NCI-H226 (cell line): ENCODE results near the gene MYBPH.
A peak's percentile ranks its signal among the peaks of the same experiment; 100 is the strongest.

ENCODE experiments used
- DNase-seq: peaks from one replicate; pipeline ENCODE4 v3.0.0-alpha.2; 2015

Gene MYBPH

GRCh38 chr1:203199816-203200571 lies 24.4 kb upstream of the MYBPH start:
- DNase-seq = peak; percentile 82

DNA sequence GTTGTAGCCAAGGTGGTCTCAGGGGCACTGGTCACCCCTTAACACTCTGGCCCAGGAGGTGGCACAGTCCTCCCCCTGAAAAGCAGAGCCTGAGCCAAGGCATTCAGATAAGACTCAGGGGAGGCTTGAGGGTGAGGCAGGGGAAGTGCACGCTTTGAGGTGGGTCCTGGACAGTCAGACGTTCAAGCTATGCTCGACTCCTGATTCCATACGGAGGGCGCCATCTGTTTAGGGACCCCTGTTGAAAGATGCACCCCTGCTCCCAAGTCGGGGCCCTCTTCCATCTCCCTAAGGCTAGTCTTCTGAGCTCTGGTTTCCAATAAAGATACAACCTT lies 23.8 kb upstream of the MYBPH start:
- DNase-seq = no peak

DNA sequence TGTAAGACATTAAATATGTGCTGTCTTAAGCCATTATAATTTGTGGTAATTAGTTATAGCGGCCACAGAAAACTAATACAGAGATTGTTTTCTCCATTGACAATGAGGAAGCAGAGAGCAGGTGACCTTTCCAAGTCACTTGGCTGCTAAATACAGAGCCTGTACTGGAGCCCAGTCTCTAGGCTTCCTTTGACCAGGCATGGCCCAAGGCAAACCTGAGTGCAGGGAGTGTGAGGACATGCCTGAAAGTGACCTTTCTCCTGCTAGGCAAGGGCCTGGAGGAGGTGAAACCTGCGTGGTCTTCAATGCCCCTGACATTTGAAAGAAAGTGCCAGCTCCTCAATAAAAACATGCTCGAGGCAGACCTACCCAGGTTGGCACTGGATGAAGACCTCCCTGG lies 23.4 kb upstream of the MYBPH start:
- DNase-seq = no peak

- DNase-seq = peak; percentile 79
Measured at GRCh38 chr1:203197625-203198024, 22.0 kb upstream of the MYBPH start.

DNA sequence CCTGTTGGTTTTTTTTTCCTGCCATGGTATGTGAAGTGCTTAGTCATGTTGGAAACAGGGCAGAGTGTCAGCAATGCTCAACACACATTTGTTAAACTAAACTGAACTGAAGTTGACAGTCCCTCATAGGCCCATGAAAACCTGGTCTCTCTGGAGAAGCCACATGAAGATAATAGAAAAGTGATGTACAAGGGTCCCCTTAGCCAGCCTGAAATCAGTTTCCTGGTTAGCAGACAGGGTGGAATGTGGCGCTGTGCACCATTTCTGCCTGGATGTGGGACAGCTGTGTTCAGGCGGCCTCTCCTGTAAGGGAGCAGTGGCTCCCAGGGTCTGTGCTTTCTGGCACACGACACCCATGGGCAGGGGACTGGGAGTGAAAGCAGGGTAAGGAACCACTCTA lies 20.7 kb upstream of the MYBPH start:
- no peak for DNase-seq

DNA sequence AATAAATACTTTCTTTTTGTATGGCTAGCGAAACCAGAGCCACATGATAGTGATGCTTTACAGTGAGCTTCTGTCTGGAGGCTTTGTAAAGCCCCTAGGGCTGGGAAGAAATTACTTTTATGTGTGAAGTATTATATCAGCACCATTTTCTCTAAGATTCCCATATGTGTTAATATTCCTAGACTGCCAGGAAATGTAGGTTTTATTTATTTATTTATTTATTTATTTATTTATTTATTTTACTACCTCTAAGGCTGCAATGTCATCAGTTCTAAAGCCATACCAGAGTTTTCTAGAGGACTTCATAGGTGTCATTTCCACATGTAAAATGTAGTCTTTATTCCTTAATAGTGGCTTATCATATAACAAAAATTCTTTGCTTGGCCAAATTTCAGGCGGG lies 15.3 kb upstream of the MYBPH start:
- no peak for DNase-seq

DNA sequence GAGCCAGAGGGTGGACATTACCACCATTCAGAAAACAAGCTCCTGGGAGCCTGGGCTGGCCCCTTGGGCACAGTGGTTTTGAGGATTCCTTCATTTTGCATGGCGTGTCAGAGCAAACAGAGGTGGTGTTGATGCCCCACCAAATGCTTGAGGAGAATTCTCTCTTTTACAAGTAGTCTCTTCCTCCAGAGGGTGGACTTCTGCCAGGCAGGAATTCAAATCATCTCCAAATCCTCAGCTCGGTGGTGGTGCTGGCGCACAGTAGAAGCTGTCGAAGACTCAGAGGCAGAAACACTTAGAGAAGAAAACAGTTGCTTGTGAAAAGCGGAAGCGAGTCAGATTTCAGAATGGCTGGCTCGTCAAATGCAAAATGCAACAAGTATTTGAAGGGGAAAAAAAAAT lies 14.3 kb upstream of the MYBPH start:
- no peak for DNase-seq

- DNase-seq = no peak
Measured at GRCh38 chr1:203188686-203189232, 13.1 kb upstream of the MYBPH start.

DNA sequence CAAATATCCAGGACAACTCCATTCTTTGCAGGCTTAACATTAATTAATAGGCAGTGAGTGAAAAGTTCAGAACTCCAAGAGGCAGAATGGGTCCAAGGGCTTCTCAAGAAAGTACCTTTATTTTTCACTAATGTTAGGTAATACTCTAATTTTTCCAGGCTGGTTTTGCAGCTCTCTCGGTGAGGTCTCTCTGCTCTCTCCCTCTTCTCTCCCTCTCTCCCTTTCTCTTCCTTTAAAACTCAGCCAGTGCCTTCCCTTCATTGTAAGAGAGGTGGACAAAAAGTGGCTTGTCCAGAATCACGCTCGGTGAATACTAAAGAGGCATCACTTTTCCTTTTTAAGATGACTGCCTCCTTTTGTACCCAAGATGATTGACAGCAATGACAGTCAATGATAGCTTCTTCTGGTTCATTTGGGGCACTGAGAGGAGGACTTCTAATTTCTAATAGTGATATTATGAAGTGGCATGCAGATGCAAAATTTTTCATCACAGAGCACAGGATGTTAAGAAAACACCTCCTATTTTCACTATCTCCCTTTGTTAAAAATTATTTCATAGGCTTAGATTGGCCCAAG lies 12.2 kb upstream of the MYBPH start:
- no peak for DNase-seq

DNA sequence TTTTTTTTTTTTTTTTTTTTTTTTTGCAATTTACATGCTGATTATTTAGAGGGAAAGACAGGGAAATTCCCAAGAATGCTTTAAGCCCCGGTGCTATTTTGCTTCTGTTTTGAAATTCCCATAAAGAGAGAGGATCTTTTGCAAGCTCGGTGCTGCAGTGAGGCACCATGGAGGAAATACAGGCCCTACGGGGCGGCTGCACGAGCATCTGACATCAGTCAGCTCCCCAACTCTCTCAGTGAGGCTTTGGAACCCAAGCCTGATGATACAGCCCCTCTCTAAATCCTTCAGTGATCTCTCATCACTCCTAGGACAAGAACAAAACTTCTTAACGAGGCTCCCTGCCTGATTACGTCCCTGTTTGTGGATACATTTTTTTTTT lies 11.7 kb upstream of the MYBPH start:
- DNase-seq = no peak

- peak; percentile 68 for DNase-seq
Measured at GRCh38 chr1:203186446-203187303, 11.0 kb upstream of the MYBPH start, which contains the start of gene CHI3L1. Gene CHI3L1, minus strand, starts transcription at chr1:203186704. Its CDS starts 81 bp downstream, at chr1:203186623.

GRCh38 chr1:203186091-203186445 lies 10.4 kb upstream of the MYBPH start:
- no peak for DNase-seq

- DNase-seq = no peak
Measured at GRCh38 chr1:203185585-203185984, 10.0 kb upstream of the MYBPH start.

GRCh38 chr1:203185061-203185461 lies 9.4 kb upstream of the MYBPH start:
- DNase-seq = no peak

GRCh38 chr1:203184467-203184866 lies 8.8 kb upstream of the MYBPH start:
- DNase-seq = no peak

DNA sequence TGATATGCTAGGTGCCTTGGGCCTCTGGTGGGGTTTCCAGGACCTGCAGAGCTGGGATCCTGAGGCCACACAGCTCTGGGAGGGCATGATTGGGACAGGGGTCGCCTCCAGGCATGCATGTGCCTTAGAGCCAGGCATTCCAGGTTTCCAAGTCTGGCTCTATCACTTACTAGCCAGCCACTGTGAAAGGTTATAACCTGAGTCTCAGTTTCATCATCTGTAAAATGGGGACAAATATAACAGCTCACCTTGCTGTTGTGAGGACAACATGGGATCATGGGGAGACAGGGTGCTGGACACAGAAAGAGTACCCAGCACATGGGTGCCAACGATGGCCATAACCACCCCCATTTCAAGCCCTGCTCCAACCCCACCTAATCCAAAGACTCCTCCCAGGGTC lies 8.2 kb upstream of the MYBPH start:
- no peak for DNase-seq

DNA sequence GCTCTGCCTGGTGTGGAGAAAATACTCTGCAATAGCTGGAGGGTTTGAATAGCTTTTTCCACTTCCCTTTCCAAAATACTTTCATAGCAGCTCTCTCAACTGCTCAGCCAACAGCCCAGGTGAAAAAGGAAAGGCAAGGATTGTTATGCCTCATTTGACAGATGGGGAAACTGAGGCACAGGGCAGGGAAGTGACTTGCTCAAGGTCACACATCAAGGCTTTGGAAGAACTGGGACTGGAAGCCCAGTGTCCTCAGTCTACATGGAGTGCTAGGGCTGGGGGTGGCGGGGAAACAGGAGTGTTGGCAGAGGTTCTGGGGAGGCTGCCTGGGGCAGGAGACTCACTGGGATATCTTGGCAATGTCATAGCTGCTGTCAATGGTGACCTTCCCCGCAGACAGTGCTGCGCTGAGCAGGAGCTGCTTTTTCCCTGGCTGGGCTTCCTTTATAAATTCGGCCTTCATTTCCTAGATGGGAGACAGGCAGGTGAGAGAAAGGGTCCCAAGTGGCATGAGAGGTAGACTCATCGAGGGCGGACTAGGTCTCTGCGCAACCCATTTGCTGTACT lies 6.8 kb upstream of the MYBPH start:
- no peak for DNase-seq

DNA sequence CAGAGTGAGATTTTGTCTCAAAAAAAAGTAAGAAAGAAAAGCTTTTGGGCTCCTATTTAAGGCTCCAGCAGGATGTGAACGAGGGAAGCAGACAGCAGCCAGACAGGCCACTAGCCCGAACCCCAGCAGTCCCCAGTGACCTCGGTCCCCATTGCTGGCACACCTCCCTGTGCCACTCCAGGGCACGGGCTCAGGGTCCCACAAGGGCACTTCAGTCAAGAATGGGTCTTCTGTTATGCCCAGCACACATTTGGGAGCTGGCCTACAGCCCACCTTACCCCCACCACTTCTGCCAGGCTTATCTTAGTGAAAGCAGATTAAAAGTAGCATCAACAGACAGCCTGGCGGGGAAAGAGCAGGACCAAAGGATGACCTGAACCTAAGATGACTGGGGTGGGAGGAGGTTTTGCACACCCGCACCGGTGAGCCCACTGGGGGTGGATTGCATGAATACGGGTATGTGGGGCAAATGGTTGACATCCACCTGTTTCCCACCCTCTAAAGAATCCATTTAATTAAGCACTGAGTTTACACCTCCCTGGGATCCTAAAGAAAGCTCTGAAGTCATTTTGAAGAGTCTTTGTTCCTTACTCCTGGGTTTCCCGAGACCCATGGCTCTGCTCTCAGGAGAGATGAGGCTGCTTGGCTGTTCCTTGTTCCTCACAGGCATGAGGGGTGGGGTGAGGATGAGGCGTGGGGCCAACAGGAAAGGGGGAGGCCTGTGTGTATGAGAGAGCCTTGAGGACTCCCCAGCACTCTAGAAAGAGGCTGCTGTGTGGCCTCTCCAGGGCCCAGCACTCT lies 6.2 kb upstream of the MYBPH start:
- no peak for DNase-seq

DNA sequence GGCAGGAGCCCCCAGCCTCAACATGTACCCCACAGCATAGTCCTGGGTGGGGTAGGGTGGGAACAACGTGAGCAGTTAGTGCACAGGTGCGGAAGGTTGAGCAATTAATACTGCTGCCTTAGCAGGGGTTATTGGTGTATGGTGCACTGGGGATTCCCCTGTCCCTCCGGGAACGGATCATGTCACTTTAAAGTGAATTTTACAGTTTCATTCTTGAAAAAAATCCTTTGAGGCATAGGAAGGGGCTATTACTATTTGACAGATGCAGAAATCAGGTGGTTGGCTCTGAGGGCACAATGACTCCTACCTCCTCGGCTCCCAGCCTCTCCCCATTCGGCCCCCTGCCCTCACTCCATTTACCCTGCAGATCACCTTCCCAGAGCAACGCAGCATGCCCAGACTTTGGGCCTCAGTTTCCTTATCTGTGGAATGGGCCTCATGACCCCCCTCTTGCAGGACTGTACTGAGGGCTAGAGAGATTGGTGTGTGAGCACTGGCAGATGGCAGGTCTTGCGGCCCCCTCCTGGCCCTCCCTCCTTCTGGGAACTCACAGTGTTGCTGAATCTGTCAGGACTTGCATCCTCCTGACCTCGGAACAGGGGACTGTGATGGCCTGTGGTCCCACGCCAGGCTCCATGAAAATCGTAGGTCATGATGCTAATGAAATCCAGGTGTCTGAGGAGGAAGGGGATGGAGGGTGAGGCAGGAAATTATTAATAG lies 5.1 kb upstream of the MYBPH start:
- no peak for DNase-seq

DNA sequence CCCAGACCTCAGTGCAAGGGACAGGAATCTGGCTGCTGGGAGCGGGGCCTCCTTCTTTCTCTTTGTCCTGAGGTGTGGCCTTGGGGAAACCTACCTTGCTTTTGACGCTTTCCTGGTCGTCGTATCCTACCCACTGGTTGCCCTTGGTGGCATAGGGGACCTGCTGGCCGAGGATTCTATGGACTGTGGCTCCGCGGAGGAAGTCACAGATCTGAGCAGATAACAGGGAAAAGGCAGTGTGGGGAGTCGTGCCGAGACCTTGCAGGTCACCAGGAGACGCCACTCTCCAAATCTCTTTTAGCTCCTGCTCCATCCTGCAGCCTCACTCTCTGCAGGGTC lies 4.0 kb upstream of the MYBPH start:
- DNase-seq = no peak

- no peak for DNase-seq
Measured at GRCh38 chr1:203178821-203179666, 3.4 kb upstream of the MYBPH start.
